ENCODE results near the gene PREX1.

DNA sequence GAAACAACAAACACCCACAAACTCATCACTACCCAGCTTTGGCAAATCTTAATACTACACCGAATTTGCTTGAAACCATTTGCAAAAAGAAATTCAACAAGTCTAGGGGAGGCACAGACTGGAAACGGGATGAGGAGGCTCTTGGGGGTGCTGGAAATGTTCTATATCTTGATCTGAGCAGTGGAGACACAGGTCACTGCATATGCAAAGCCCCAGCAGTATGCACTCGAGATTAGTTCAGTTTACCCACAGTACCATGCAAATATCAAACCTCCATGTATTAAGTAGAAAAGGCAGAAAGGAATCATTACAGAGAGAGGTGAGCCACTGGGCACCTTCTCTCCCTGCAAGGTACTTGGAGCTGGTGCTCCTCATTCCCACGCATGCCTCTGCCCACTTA lies 75.9 kb downstream of the PREX1 start:
- no peak for TF ChIP-seq EZH2phosphoT487 (IDR thresholded peaks at IDR 0.05; ENCODE audit: unreplicated experiment)
- no peak for TF ChIP-seq POLR2AphosphoS5 (IDR thresholded peaks at IDR 0.05; ENCODE audit: low read depth)
- TF ChIP-seq, protein P1, sequence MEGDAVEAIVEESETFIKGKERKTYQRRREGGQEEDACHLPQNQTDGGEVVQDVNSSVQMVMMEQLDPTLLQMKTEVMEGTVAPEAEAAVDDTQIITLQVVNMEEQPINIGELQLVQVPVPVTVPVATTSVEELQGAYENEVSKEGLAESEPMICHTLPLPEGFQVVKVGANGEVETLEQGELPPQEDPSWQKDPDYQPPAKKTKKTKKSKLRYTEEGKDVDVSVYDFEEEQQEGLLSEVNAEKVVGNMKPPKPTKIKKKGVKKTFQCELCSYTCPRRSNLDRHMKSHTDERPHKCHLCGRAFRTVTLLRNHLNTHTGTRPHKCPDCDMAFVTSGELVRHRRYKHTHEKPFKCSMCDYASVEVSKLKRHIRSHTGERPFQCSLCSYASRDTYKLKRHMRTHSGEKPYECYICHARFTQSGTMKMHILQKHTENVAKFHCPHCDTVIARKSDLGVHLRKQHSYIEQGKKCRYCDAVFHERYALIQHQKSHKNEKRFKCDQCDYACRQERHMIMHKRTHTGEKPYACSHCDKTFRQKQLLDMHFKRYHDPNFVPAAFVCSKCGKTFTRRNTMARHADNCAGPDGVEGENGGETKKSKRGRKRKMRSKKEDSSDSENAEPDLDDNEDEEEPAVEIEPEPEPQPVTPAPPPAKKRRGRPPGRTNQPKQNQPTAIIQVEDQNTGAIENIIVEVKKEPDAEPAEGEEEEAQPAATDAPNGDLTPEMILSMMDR (conservative IDR thresholded peaks at IDR 0.05; ENCODE audit: low read depth in 2 of 2) = no peak
- TF ChIP-seq EZH2 (IDR thresholded peaks at IDR 0.05; ENCODE audit: low read depth, unreplicated experiment) = no peak
- no peak for TF ChIP-seq ZNF114 (CRISPR knock-in tag; IDR thresholded peaks at IDR 0.05)
- TF ChIP-seq, protein P2, sequence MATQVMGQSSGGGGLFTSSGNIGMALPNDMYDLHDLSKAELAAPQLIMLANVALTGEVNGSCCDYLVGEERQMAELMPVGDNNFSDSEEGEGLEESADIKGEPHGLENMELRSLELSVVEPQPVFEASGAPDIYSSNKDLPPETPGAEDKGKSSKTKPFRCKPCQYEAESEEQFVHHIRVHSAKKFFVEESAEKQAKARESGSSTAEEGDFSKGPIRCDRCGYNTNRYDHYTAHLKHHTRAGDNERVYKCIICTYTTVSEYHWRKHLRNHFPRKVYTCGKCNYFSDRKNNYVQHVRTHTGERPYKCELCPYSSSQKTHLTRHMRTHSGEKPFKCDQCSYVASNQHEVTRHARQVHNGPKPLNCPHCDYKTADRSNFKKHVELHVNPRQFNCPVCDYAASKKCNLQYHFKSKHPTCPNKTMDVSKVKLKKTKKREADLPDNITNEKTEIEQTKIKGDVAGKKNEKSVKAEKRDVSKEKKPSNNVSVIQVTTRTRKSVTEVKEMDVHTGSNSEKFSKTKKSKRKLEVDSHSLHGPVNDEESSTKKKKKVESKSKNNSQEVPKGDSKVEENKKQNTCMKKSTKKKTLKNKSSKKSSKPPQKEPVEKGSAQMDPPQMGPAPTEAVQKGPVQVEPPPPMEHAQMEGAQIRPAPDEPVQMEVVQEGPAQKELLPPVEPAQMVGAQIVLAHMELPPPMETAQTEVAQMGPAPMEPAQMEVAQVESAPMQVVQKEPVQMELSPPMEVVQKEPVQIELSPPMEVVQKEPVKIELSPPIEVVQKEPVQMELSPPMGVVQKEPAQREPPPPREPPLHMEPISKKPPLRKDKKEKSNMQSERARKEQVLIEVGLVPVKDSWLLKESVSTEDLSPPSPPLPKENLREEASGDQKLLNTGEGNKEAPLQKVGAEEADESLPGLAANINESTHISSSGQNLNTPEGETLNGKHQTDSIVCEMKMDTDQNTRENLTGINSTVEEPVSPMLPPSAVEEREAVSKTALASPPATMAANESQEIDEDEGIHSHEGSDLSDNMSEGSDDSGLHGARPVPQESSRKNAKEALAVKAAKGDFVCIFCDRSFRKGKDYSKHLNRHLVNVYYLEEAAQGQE (IDR thresholded peaks at IDR 0.05; ENCODE audit: unreplicated experiment) = no peak
- no peak for TF ChIP-seq ZNF331 (CRISPR knock-in tag; IDR thresholded peaks at IDR 0.05; ENCODE audit: low read depth)
